NCI-H345 treated with DMSO at 0.1 percent for 48 hours (cell line): ENCODE data around the gene ATP5F1D.

ENCODE experiments used
- DNase-seq: peaks from one replicate; lab custom pipeline; 2025; ENCODE audit not compliant: unreplicated experiment; lab: John Stamatoyannopoulos, UW

ATP5F1D gene

DNA sequence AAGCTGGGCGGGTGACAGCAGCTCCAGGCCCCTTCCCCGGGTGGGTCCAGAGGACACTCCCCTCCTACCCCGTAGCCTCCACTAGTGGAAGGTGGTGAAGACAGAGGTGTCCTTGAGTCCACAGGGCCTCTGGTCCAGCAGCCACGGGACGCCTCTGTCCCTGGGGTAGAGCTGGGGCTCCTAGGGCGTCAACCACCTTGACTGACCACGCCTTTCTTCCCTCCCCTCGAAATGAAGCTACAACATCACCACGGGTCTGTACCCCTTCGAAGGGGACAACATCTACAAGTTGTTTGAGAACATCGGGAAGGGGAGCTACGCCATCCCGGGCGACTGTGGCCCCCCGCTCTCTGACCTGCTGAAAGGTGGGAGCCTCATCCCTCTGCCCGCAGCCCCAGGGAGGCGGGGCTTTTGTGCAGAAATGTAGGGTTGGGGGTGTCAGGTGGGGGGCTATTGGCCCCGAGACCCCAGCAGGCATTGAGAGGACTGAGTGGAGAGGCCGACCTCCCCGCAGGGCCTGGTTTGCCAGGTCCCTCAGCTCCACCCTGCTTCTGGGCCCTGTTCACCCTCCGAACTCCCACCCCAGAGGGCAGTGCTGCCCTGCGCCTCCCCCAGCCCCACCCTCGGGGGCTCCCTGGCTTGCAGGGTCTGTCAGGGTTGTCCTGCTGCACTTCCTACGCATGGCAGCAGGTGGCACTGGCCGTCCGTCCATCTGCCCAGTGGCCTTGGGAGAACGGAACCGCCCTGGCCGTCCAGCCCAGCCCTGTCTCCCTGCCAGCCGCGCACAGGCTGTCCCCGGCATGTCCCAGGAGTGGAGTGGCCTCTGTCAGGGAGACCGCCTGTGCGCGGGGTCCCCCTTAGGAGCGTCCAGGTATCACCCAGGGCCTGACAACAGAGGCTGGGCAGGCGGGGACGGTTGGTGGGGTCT is 20.3 kb upstream of the ATP5F1D start:
- DNase-seq = no peak

DNA sequence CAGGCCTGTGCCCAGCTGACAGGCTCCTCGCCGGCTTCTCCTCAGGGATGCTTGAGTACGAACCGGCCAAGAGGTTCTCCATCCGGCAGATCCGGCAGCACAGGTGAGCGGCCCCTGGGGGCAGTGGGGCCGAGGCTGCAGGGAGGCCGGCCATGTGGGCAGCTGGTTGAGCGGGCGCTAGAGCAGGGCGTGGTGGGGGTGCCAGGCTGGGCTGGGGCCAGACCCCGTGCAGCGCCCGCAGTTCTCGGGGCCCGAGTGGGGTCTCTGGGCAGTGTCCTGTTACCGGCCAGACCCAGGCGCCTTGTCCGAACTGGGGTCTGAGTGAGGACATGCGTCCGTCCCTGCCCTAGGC is 19.7 kb upstream of the ATP5F1D start:
- DNase-seq = no peak

DNA sequence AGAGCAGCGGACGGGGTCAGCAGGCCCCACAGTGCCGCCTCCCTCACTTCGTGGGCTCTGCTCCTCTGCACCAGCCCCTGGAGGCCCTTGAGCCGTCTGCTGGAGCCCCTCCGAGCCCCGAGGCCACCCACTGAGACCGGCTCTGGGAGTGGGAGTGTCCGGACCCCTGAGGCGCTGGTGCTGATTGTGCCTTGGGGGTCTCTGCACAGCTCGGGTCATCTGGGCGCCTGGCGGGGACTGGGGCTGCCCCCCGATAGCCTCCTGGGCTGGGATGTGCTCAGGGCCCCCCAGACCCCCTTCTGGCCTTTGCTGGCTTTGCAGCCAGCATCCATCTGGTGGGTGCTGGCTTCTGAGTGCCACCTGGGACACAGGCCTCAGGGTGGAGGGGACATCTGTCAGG is 19.2 kb upstream of the ATP5F1D start:
- DNase-seq = no peak

DNA sequence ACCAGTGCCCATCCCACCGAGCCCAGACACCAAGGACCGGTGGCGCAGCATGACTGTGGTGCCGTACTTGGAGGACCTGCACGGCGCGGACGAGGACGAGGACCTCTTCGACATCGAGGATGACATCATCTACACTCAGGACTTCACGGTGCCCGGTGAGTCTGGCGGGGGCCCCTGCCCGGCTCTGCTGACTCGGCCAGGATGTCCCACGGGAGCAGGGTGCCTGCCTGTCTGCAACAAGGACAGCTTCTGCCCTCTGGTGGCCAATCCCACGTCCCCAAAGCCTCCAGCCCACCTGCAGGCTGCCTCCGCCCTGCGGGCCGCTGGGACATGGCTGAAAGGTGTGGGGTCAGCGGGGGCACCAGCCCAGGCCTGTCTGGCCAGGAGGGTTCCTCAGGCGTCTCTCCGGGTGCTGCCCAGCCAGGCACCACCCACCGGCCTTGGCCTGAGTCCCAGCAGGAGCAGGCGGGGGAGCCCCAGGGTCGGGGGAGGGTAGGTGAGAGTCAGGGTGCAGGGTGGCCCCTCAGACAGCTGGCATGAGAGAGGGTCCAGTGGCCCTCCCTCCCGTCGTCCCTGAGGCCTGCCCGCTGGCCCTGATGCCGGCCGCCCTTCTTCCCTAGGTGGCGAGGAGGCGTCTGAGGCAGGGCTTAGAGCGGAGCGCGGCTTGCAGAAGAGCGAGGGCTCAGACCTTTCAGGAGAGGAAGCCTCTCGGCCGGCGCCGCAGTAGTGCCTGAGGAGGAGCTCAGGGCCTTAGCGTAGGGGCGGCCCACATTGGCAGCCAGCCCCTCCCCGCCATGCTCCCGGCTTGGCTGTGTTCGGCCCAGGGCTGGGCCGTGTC is 18.3 kb upstream of the ATP5F1D start:
- no peak for DNase-seq

DNA sequence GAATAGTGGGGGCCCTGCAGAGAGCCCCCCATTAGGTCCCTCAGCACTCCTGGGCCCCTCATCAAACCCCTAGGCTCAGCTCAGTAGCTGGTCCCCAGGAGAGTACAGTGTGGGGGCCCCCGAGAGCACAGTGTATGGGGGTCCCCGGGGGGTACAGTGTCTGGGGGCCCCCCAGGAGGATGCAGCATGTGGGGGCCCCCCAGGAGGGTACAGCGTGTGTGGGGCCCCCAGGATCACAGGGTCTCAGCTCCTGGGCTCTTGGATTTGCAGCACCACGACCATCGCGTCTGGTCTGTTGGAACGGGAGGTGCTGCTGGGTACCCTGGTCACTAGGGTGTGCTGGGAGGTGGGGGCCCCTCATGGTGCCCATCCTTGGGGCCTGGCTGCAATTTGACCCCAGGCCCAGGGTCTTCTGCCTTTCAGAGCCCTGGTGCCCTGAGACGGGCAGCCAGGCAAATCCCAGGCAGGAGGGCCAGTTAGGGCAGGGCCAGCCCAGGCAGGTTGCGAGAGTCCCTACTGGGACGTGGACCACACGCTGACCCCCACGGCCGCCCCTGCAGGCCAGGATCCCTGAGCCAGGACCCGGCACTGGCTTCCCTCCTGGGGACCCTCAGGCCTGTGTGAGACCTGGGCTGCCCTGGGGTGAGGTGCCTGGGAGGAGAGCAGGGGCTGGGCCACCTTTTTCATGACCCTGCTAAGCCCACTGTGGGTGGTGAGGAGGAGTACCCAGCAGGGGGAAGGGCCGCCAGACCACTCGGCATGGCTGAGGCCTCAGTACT is 17.3 kb upstream of the ATP5F1D start:
- DNase-seq = no peak

DNA sequence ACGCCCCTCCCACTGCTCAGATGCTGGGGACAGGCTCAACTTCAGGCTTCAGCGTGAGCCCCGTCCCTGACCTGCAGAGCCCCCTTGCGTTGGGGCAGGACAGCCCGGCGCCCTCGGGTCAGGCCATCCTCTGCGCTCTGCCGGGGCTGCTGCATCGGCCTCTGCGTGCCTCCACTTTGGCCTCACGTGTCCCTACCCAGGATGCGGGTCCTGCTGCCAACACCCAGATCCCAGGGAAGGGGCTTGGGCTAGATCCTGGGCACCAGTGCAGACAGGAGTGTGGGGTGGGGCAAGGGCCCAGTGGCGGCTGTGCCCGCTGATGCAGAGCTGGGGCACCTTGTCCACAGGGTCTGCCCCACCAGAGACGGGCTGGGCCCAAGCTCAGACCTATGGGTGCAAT is 16.7 kb upstream of the ATP5F1D start:
- no peak for DNase-seq

DNA sequence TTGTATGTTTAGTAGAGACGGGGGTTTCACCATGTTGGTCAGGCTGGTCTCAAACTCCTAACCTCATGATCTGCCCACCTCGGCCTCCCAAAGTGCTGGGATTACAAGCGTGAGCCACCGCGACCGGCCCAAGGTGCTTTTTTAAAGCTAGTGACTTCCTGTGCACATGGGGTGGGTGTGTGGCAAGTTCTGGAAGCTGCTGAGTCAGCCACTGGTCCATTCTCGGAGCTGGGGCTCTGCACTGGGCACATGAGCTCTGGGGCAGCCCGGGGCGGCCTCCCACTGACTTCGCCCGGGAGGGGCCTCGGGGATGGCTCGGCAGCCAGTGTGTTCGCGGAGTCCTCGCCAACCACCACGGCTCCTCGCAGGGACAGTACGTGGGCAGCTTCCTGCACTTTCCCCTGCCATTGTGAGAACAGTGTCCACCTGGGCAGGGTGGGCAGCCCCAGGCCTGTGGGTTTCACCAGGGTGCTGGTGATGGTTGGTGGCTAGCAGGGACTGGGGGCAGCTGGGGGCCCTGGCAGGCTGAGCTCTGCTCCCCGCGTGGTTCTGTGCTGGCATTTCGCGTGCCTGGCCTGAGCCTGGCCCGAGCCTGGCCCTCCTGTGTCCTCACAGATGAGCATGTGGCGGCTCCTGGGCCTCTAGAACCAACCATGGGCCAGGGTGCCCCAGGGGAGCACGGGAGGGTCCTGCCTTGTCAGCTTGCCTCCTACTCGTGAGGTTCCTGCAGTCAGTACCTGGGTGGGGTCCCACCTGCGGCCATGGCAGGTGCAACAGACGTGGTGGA is 15.9 kb upstream of the ATP5F1D start:
- no peak for DNase-seq

DNA sequence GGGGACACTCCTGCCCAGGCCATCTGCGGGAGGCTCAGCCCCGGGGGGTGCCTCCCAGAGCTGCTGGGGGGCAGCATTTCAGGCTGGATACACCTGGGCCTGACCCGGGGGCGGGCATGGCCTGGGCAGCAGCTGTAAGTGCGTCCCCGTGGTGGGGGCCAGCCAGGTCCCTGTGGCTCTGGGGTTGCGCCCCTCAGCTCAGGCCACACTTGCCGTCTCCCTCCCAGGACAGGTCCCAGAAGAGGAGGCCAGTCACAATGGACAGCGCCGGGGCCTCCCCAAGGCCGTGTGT is 15.4 kb upstream of the ATP5F1D start:
- DNase-seq = no peak

DNA sequence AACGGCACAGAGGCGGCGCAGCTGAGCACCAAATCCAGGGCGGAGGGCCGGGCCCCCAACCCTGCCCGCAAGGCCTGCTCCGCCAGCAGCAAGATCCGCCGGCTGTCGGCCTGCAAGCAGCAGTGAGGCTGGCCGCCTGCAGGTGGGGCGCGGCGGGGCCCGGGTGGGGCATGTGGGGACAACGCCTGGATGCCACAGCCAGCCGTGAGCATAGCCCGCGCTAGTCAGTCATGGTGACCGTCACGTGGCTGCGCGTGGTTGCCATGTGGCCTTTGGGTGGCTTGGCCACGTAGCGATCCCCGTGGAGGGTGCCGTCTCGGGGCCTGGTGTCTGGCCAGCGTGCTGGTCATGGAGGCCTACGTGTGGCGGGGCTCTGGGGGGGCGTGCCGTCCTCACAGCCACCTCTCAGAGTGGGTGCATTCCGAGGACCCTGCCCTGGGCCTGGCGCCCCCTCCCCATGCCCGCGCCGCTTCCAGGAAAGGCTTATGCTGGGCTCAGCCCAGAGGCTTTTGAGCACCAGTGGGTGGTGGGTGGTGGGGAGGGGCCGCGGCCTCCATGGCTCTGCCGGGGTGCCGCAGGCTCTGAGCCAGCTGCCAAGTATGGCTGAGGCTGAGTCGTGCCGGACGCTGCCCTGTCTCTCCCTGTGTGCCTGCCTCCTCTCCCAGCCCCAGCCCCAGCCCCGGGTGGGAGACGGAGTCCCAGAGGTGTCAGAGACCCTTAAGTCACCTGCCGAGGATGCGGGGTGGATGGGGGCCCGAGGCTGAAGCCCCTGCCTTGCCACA is 14.8 kb upstream of the ATP5F1D start:
- DNase-seq = no peak

DNA sequence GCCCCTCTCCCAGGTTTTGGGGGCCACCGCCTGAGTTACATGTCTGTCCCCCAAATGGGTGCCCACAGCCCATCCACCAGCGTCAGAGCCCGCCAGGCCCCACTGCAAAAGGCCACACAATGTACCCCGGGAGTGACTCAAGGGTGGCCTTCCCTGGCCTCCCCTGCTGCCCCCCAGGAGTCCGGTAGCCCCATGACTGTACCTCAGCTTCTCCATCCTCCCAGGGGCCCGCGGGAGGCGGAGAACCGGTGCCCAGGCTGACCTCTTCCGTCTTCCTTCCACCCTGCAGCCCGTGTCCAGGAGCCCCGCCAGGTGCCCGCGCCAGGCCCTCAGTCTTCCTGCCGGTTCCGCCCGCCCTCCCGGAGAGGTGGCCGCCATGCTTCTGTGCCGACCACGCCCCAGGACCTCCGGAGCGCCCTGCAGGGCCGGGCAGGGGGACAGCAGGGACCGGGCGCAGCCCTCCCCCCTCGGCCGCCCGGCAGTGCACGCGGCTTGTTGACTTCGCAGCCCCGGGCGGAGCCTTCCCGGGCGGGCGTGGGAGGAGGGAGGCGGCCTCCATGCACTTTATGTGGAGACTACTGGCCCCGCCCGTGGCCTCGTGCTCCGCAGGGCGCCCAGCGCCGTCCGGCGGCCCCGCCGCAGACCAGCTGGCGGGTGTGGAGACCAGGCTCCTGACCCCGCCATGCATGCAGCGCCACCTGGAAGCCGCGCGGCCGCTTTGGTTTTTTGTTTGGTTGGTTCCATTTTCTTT is 14.1 kb upstream of the ATP5F1D start:
- no peak for DNase-seq

DNA sequence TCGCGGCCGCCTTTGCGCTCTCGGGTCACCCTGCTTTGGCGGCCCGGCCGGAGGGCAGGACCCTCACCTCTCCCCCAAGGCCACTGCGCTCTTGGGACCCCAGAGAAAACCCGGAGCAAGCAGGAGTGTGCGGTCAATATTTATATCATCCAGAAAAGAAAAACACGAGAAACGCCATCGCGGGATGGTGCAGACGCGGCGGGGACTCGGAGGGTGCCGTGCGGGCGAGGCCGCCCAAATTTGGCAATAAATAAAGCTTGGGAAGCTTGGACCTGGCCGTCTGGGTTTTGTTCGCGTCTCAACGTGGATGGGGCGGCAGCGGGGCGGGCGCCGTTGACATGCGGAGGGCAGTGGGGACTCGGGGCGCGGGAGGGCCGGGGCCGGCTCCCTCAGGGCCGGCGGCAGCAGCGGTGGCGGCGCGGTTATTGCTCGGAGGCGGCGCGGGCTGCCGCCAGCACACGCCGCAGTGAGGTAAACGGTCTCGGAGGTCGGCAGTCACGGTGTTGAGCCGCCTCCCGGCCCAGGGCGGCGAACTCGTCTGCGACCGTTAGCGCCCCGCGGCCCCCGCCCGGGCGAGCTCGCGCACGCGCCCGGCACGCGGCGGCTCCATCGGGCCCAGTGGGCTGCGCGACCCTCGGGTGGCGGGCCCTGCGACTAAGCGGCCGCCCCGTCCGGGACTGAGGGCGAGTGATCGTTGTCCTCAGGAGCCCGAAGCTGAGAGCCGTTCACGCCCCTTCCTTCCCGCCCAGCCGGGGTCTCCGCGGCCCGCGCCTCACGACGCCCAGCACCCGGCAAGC is 13.2 kb upstream of the ATP5F1D start:
- DNase-seq = no peak

DNA sequence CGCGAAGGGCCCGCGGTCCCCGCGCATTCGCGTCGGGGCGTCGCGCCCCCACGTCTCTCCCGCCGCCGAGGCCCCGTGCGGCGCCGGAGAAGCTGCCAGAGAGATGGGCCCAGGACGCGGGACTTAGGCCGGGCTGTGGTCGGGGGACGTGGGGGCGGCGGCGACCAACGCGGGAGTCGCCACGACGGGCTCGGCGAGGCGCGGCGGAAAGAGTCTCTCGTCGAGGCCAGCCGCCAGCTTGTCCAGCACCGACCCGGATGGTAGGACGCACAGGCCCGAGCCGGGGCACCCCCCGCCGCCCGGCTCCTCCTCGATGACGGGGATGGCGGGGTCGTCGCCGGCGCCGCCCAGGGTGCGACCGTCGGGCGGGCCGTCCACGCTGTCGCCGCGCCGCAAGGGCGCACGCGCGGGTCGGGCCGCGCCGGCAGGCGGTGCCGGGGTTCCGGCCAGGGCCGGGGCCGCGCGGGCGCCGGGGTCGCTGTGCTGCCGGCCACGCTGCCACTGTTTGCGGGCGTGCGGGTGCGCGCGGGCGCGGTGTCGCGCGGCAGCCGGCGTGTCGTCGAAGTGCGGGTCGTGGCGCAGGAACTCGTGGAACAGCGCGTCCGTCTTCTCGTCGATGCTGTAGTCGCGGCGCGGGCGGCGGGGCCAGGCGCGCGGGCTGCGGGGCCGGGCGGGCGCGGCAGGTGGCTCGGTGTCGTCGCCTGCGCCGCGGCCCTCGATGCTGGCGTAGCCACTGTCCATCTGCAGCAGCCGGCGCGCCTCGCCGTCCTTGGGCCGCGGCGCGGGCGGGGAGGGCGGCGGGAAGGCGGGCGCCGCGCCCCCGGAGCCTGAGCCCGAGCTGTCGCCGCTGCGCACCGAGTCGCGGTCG is 12.3 kb upstream of the ATP5F1D start:
- DNase-seq = no peak

DNA sequence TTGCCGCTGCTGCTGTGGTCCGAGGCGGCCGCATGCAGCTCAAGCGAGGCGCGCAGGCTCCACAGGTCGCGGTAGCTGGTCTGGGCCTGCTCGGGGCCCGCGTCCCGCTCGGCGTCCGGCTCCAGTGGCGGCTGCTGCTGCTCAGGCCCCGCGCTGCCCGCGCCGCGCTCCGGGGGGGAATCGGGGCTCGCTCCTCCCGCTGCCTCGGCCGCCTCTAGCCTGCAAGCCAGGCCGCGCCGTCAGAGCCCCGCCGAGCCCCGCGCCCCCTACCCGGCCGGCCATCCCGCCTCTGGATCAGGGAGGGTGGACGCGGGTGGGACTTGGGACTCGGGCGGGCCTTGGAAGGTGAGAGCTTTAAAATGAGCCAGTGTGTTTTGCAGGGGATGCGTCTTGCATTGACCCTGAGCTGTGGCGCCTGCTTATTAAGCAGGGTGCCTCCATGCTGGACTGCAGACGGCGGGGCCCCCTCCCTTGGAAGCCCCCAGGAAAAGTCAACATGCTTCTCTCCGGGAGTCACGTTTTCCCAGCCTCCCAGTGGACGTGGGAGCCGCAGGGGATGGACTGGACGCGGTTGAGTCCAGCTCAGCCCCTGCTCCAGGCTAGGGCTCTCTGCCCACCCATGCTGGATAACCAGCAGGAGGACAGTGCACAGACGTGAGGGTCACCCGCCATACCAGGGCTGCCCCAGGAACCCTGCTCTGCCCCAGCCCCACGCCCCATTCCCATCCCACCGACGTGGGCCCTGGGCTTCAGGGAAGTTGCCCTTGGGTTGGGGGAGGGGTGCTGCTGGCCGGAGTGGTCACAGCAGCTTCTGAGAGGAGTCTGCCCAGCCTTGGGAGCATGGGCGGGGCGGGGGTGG is 11.4 kb upstream of the ATP5F1D start:
- no peak for DNase-seq

DNA sequence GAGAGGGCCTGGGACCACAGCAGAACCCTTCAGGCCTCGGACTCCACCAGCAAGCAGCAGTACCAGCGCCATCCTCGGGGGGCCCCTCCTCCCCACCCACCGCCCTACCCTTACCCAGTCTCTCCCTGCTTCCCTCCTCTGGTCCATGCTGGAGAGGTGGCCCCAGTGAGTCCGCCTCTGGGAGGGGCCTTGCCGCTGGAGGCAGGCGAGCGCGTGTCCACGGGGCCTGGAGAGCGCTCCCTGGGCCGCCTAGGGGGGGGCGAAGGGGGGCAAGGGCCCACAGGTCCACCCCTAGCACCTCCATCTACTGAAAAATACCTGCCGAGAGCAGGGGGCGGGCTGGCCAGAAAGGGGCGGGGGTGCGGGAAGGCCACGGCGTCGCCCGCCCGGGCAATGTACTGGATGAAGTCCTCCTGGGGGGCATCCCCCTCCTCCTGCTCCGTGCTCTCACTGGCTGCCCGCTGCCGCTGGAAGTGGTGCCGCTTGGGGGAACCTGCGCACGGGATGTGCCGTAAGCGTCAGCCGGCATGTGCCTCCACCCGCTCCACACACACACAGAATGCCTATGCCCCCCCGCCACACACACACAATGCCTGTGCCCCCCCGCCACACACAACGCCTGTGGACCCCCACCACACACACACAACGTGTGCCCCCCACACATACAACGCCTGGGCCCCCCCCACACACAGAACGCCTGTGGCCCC is 10.6 kb upstream of the ATP5F1D start:
- no peak for DNase-seq

DNA sequence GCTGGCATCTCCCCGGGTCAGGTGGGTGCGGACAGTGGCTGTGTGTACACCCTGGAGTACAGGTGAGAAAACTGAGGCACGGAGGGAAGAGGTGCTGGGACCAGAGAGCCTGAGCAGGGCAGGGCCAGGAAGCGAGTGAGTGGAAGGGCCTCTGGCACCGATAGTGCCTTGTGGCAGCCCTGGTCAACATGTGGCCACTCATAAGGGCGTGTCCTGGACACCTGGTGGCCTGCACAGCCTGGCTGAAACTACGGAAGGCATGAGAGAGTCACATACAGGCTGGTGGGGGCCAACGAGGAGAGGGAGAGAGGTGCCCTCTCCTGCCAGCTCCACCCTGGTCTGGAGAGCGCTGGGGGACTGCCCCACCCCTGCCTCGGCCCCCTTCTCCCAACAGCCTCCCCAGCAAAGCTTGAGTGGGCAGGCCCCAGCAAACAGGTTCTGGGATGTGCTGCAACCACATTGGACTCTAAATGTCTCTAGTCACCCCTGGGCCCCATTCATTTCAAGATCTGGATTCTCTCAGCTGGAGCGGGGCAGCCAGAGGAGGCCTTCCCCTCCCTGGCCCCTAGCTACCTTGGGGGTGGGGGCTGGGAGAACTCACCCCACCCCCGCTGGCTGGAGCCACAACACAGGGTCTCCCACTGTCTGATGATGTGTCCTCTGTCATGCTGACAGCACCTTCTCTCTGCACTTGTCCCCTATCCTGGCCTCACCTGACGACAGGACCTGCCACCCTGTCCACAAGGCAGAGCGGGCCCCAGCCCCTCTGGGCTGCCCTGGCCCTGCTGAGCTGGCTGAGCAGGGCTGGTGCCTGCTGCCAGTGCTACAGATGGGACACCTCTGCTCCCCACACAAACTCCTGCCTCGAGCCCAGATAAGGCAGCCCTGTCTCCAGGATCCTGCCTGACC is 9.6 kb upstream of the ATP5F1D start:
- DNase-seq = no peak
